Stimulated activated CD4-positive, alpha-beta T cell treated with anti-CD3 and anti-CD28 coated beads, Interleukin-4, amount 100 ng/mL, for 24 hours (primary cell): ENCODE measurements around the gene ARHGAP8.
"Not testable (repeated sequence)": the region's sequence is repeated elsewhere in the genome, so short reads cannot be mapped to it uniquely, and the experiment has no call there.

Experiments
- DNase-seq: peaks from one replicate; pipeline ENCODE4 v3.0.0-alpha.2; 2020

Gene ARHGAP8

DNA sequence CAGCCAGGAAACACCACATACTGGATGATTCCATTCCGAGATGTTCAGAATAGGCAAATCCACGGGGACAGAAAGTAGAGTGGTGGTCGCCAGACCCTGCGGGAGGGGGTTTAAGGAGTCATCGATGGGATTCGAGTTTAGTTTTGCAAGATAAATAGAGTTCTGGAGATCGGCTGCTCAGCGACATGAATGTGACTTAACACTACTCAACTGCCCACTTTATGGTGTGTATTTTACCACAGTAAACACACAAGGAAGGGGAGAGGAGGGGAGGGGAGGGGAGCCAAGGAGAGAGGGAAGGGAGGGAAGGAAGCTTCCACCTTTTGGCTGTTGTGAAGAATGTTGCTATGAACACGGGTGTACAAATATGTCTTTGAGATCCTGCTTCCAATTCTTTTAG lies 10.4 kb upstream of the ARHGAP8 start:
- DNase-seq = no peak

GRCh38 chr22:44743247-44743646 lies 9.1 kb upstream of the ARHGAP8 start:
- DNase-seq = no peak

DNA sequence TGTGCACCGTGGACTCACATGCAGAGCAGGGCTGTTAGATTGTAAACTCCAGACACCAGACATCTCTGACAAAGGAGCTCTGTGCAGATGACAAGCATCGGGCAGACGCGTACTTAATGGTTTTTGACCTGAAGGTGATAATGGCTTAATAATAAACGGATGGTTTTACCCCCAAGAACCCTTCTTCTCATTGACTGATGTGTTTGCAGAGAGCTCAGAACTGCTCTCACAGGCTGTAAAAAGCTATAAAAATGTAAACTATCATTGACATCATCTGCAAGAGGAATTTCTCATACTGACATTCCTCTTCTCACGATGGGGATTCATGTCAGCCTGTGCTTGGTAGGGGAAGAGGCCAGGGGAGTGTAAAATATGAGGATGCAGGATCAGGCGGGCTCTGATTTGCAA lies 8.6 kb upstream of the ARHGAP8 start:
- no peak for DNase-seq

DNA sequence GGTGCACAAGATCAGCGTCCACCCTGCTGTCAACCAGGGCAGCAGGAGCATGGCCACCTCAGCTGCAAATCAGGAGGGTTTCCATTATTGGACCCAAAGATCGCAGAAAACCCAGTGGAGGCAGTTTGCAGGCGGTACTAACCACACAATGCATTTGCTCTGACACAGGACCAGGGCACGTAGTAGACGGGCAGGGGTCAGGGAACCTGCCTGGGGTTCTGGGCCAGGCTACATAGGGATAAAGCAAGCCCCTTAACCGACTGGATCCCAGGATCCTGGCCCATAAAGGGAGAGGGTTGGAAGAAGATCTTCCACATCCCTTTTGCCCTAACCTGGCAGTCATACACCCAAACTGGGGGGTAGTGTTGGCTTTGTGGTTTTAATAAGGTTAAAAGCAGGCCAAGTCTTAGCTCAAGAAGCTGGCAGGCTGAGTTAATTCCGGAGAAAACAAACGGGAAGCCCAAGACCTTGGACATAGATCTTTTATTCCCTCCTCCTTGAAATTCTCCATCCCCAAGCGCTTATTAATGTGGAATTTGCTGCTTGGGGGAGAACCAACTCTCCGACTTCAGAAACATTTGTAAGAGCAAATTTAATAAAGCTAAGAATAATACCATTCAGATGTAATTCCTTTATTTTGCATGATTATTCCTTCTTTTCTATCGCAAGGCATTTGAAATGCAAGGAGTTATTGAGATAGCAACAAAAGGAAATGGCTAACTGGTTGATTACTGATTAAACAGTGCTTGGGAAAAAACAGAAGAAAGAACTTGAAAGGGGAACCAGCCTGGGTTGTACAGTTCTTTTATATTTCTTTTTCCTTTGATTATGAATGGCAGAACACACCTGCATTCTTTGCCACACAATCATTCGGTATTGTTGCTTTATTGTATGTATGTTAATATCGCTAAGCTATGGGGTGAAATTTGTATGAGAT lies 6.3 kb upstream of the ARHGAP8 start:
- no peak for DNase-seq

- DNase-seq = not testable (repeated sequence)
Observed at GRCh38 chr22:44747784-44748127, 4.6 kb upstream of the ARHGAP8 start.

GRCh38 chr22:44748524-44748923 lies 3.9 kb upstream of the ARHGAP8 start:
- DNase-seq = no peak

GRCh38 chr22:44750481-44750880 lies 1.9 kb upstream of the ARHGAP8 start:
- DNase-seq = no peak

GRCh38 chr22:44753189-44754042 lies 1.0 kb downstream of the ARHGAP8 start:
- DNase-seq = no peak

DNA sequence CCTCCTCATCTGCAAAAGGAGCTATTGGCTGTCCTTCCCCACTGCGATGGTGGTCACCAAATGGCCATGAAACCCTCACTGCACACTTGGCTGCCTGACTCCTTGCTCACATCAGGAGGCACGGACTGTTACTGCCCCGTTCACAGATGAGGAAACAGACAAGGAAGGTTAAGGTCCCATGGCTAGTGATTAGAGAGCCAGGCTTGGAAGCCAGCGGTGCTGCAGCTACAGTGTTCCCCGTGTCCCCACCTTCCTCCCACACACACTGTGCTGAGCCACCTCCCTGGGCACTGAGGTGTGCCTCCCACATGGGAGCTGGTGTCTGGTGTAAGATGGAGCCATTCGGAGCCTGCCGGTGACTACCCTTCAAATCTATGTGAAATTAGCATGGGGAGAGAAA lies 2.6 kb downstream of the ARHGAP8 start:
- DNase-seq = no peak

DNA sequence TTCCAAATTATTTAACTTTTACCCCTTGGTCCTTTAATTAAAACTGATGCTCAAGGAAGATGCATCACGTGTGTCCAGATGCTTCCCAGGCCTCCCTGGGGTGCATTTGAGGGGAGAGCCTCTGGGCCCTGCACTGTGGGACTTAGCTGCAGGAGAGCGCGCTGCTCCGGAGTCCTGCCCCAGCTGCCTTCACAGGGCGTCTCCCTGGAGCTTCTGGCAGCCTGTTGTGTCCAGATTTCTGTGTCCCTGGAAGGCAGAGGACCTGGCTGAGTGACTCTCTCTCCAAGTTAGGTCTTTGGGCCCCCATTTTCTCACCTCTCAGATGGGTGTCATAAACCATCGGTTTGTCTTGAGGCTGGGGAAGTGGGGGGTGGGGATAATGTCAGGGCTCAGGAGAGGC lies 3.0 kb downstream of the ARHGAP8 start:
- DNase-seq = no peak

- DNase-seq = no peak
Observed at GRCh38 chr22:44755956-44756361, 3.6 kb downstream of the ARHGAP8 start.

DNA sequence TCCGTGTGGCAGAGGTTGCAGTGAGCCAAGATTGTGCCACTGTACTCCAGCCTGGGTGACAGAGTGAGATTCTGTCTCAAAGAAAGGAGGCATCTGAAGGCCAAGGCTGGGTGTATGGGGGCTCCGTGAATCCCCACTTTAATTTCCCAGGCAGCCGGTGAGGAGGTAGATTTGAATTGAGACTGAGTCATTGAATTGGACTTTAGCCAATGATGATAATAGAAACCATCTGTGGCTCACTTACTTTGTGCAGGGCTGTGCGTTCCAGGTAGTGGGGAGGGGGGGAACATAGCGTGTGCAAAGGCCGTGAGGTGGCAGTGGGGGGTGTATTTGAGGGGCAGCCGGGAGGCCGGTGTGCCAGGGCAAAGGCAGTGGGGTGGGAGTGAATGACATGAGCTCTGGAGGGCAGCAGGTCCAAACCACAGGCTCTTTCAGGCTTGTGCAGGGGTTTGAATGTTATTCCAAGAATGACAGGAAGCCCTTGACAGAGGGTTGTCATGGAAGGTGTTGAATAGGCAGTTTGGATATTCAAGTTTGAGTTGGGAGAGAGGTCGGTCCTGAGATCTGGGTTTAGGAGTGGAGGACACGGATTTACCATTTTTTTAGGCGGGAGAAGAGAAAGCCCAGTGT lies 6.1 kb downstream of the ARHGAP8 start:
- no peak for DNase-seq

- DNase-seq = no peak
Observed at GRCh38 chr22:44759001-44759400, 6.6 kb downstream of the ARHGAP8 start.

DNA sequence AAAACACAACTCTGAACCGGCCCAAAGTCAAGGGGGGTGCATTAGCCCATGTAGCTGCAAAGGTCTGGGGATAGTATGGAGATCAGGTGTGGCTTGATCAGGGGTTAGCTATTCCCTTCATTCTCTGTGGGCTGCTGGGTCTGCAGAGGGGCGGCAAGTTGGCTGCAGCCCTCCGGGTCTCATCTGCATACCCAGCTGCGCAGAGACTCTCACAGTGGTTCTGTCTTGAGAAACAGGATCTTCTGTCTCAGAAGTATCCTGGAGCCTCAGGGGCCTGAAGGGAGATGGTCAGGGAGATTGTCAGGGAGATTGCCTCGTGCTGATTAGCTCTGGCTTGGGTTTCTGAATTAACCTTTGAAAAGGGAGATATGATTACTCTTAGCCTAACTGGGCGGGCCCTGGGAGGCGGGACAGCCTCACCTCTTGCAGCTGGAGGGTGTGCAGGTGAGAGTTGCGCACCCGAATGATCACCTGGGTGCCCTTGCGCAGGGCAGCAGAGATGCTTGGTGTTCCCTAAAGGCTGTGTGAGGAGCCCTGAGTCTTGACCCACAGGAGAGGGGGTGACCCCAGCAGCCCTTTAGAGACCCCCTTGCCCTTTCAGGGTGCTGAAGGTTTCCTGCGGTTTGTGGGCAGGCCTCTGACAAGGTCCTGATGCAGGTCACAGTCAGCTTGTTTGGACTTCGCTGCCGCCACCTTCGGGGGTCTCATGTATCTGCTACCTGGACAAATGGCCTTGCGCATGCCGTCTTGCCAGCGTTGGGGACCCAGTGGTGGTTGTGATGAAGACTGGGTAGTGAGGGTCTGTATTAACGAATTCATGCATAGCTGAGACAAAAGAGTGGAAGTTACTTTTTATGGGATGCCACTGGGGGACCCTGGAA lies 7.3 kb downstream of the ARHGAP8 start:
- no peak for DNase-seq

DNA sequence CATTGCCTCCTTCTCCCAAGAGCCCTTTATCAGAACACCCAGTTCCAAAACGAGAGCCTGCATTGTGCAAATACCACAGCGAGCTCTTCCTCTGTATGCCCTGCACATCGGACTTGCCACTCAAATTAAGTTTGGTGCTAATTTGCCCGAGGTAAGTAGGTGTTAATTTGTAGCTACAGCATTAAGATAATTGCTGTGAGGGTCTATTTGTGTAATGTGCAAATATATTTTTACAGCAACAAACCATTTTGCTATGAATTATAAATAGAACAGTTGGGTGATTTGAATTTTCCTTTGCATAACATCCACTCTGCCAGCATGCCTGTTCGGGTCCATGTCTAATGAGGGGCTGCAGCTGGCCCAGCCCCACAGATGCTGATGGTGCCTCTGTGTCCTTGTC lies 8.1 kb downstream of the ARHGAP8 start:
- DNase-seq = no peak

GRCh38 chr22:44761025-44761424 lies 8.7 kb downstream of the ARHGAP8 start:
- DNase-seq = no peak

- no peak for DNase-seq
Observed at GRCh38 chr22:44764373-44764772, 12.0 kb downstream of the ARHGAP8 start.

DNA sequence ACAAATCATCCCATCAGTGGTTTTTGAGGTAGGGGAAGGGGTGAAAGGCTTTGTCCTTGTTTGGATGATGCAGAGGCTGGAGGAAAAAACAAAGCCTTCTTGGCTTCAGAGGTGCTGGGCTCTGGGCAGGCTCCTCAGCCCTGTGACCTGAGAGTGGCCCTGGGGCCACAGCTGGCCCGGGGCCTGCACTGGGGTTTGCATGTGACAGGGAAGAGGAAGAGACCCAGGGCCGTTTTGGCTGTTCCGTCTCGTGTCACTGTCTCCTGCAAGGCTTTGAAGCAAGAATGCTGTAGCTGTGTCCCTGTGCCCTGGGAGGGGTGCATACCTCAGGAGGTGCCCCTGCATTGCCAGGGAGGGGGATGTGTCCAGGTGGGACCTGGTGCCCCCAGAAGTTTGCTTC lies 12.6 kb downstream of the ARHGAP8 start:
- DNase-seq = no peak

- DNase-seq = no peak
Observed at GRCh38 chr22:44765571-44766285, 13.4 kb downstream of the ARHGAP8 start.

- no peak for DNase-seq
Observed at GRCh38 chr22:44773082-44773481, 20.7 kb downstream of the ARHGAP8 start.

GRCh38 chr22:44775862-44776261 lies 23.5 kb downstream of the ARHGAP8 start:
- no peak for DNase-seq
